Renal cortical epithelial cell (primary cell): Measurements from ENCODE around the gene TERT. TPM values are rescaled to one million over a fixed set of nuclear protein-coding genes. Genes with fewer than 3 reads are reported as not detected.
A peak's percentile ranks its signal among the peaks of the same experiment; 100 is the strongest.
"Not testable (repeated sequence)": the region's sequence is repeated elsewhere in the genome, so short reads cannot be mapped to it uniquely, and the experiment has no call there.

ENCODE experiments used
- DNase-seq: peaks from one replicate; pipeline ENCODE4 v3.0.0-alpha.2; 2011; ENCODE audit warnings: low read depth
- total RNA-seq: library from RNA; depleted of rRNA; stranded (reverse); fragments of >200 nt; gene quantifications from 2 replicates; pipeline ENCODE4 v1.2.3, GENCODE V29; 2014

The TERT gene
- total RNA-seq: not detected in 2 replicates

DNA sequence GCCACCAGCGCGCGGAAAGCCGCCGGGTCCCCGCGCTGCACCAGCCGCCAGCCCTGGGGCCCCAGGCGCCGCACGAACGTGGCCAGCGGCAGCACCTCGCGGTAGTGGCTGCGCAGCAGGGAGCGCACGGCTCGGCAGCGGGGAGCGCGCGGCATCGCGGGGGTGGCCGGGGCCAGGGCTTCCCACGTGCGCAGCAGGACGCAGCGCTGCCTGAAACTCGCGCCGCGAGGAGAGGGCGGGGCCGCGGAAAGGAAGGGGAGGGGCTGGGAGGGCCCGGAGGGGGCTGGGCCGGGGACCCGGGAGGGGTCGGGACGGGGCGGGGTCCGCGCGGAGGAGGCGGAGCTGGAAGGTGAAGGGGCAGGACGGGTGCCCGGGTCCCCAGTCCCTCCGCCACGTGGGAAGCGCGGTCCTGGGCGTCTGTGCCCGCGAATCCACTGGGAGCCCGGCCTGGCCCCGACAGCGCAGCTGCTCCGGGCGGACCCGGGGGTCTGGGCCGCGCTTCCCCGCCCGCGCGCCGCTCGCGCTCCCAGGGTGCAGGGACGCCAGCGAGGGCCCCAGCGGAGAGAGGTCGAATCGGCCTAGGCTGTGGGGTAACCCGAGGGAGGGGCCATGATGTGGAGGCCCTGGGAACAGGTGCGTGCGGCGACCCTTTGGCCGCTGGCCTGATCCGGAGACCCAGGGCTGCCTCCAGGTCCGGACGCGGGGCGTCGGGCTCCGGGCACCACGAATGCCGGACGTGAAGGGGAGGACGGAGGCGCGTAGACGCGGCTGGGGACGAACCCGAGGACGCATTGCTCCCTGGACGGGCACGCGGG lies at the start of gene TERT:
TSS of gene TERT (minus strand) at position 234 of the 815 bp plus-strand sequence. CDS start at position 155, 79 bp downstream.
- DNase-seq: no peak

DNA sequence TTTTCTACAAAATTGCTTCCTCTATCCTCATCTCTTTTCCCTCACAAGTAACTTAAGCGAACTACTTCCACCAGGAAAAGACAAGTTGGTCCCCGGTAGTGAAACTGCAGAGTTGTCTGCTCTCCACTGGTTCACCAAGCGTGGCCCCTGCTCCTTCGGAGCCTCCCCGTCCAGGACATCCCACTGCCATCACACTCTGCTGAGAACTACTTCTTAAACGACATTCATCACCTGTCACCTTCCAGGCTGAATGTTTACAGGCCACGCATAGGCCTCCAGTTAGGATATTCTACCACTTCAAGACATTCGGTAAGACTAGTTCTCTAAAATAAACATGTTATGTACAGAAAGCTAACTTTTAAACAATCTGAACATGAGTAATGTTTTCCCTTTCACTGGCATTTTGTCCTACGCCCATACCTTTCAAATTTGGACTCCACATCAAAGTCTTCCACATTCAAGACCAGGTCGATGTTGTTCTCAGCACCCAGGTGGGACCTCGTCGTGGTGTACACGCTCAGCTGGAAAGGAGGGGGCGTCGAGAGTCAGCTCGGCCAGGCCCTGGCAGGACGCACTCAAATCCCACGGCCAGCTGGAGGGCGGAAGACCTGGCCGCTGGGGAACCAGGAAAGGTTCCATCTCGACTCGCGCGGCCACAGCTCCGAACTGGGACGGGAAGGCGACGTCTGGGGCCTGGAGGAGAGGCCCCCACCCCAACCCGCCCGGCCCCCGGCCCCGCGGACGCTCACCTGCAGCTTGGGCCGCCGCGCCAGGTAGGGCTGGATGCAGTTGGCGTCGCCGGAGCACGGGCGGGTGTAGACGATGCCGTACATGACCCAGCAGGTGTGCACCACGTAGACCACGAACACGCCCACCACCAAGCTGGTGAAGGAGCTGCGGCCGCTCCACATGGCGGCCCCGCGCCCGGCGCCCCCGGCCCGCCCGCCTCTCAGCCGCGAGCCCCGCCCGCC lies 49.3 kb upstream of the TERT start:
- DNase-seq: peak; percentile 7

DNA sequence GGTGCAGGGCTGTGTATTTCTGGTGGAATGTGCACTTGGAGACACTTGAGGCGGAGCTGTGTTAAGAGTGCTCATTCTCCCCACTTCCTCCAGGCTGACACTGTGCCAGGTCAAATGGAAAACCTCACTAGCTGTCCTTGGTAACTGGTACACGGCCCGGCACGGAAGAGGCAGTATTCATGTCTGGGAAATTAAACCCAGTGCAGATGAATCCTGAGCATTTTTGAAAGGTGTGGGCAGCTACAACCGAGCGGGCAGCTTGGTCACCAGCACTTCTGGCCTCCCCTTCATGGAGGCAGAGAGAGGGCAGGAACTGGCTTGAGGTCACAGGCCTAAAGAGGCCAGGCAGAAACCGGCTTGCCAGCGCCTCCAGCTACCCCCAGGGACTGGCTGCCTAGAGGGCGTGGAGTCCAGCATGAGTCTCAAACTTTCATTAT lies 48.5 kb upstream of the TERT start:
- peak; percentile 82 for DNase-seq

DNA sequence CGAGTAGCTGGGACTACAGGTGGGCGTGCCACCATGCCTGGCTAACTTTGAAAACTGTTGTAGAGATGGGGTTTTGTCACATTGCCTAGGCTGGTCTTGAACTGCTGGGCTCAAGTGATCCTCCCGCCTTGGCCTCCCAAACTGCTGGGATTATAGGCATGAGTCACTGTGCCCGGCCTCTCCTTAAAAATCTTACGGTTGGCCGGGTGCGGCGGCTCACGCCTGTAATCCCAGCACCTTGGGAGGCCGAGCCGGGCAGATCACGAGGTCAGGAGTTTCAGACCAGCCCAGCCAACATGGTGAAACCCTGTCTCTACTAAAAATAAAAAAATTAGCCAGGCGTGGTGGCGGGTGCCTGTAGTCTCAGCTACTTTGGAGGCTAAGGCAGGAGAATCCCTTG lies 47.8 kb upstream of the TERT start:
- DNase-seq: peak; percentile 25

DNA sequence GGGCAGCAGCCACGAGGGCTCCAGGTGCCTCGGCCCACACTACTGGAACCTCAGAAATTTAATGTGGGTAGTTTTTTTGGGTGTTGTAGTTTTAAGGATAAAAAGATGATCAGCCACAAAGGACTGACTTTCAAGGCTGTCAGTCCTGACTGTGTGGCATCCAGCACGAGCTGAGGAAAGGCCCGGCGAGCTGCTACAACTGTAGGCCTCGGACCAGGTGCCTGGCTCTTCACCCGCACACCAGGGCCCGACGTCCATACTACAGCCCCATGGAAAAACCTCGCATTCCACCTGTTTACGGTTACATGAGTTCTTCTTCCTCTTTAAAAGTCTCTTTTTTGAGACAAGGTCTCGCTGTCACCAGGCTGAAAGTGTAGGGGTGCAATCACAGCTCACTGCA lies 47.4 kb upstream of the TERT start:
- no peak for DNase-seq

DNA sequence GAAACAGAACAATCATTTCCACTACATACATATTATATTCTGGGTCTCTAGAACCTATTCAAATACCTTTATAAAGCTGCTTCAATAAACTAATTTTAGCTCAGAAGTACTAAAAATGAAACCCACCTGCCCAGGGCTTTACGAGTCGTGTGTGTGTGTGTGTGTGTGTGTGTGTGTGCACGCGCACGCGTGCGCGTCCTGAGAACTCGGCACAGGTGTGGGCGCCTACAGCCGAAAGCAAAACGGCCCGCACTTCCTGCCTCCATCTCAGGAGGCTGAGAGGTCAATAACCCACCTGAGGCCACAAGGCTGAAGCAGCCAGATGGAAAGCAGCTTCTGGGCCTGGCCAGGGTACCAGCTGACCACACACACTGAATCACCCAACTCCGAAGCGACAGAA lies 47.0 kb upstream of the TERT start:
- no peak for DNase-seq

DNA sequence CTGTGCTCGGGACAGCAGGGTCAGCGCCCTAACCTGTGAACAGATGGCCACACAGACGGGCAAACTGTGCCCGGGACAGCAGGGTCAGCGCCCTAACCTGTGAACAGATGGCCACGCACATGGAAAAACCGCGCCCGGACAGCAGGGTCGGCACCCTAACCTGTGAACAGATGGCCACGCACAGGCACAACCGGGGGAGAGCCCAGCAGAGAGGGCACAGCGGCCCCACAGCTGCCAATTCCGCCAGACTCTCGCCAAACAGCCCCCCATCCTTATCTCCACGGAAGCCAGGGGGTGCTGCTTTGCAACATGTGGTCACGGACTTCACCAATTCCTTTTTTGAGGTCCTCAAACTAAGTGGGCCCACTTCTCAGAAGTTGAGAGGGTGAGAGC lies 44.9 kb upstream of the TERT start:
- DNase-seq: not testable (repeated sequence)

DNA sequence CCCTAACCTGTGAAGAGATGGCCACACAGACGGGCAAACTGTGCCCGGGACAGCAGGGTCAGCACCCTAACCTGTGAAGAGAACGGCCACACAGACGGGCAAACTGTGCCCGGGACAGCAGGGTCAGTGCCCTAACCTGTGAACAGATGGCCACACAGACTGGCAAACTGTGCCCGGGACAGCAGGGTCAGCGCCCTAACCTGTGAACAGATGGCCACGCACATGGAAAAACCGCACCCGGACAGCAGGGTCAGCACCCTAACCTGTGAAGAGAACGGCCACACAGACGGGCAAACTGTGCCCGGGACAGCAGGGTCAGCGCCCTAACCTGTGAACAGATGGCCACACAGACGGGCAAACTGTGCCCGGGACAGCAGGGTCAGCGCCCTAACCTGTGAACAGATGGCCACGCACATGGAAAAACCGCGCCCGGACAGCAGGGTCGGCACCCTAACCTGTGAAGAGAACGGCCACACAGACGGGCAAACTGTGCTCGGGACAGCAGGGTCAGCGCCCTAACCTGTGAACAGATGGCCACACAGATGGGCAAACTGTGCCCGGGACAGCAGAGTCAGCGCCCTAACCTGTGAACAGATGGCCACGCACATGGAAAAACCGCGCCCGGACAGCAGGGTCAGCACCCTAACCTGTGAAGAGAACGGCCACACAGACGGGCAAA lies 44.4 kb upstream of the TERT start:
- DNase-seq: not testable (repeated sequence)

DNA sequence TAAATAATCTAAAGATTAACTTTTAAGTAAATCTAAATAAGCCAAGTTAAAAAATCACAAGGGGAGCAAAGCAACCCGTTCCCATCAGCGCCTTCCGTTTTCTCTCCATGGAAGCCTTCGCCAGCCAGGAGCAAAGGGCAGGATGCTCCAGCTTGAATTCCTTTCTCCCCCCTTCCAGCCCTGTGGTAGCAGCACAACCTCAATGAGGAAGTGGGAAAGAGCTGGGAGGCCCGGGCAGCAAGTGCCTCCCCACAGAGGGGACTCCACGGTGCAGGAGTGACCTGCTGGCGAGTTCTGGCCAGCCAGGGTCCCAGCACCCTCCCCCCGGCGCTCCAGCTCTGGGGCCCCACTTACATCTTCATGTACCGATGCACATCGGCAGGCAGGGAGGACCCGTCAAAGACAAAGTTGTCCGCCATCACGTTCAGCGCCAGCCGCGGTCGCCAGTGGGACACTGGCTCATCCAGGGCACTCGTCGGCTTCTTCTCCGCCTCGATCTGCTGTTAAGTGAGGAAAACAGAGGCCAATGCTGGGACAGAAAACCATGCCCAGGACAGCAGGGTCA lies 43.7 kb upstream of the TERT start:
- no peak for DNase-seq

DNA sequence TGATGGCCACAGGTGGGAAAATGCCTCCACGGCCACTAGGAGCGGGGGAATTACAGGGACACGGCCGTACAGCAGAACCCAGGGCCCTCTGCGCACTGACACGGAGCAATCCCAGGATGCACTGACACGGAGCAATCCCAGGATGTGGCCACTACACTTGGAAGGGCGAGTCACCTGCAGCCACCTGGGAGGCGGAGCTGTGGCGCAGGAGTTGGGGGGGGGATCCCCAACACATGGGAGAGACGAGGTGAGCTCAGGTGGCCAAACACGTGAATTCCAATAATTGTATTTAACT lies 43.3 kb upstream of the TERT start:
- DNase-seq: no peak

DNA sequence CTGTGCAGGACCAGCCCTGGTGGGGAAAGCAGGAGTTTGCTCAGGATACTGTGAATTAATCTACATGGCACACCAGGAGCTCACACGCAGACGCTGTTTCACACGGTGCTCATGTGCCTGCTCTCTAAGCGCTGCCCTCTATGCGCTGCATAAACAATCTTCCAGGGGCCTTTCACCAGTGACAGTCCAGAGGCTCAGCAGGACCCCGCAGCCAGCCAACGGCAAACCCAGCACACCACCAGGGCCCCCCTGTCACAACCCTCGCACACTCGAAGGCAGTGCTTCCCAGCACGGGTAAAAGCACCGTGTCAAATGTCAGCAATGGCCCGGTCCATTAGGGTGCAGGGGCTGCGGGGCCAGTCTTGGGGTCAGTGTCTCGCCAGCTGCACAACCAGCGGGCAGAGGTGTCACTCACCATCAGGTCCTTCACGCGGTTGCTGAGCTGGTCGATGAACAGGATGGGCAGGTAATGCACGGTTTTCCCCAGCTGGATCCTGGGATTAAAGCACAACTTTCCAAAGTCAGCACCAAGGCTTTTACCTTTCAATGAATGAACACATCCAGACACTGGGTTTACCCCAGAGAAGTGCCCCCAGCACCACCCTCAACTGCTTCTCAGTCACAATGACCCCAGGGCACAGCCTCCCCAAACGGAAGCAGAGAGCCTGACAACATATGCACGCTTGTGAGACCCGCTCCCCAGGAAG lies 42.8 kb upstream of the TERT start:
- DNase-seq: no peak

DNA sequence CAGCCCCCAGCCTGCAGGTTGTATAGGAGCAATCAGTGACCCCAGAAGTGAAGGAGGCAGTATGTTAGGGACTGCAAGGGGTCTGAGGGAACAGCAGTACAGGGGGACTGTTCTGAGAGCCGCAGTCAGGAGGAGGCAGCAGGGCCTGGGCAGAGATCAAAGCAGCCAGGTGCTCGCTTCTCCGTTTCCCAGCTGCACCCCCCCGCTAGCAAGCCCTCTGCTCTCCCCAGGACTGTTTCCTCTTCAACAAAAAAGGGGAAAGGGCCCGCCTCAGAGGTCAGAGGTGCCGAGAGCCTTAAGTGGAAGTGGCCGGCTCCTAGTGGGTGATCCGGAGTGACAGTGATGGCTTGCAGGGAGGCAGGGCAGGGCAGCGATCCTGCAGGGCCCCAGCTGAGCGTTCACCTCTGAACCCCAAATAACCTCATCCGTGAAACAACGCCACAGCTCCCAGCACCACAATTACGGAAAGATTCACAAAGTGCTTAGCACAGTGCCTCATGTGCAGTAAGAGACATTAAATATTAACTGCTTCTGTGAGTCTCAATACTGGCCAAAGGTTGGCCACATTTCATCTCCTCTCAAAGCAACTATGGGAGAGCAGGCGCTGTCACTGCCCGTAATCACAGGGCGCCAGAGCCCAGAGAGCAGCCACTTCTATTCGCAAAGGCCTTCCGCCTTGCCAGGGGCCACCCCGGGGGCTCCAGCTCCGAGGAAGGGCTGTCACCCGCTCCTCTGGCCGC lies 42.1 kb upstream of the TERT start:
- peak; percentile 23 for DNase-seq

DNA sequence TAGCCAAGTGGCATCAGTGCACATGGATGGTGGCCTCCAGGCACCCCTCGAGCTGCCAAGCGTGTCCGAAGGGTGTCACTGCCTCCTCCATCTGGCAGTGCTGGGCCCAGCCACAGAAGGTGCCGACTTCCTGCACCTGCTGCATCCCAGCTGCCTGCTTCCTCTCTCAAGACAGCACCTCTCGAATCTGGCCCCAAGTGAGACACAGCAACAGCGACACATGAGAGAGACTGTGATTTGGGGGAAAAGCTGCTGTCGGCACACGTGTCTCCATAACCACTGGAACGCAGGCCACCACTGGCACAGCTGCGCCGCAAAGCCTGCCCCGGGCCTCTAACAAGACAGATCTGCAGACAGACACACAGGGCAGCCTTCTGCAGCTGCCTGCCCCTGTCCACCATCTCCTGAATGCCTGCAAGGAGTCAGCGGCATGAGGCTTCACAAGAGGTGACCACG lies 41.3 kb upstream of the TERT start:
- no peak for DNase-seq

DNA sequence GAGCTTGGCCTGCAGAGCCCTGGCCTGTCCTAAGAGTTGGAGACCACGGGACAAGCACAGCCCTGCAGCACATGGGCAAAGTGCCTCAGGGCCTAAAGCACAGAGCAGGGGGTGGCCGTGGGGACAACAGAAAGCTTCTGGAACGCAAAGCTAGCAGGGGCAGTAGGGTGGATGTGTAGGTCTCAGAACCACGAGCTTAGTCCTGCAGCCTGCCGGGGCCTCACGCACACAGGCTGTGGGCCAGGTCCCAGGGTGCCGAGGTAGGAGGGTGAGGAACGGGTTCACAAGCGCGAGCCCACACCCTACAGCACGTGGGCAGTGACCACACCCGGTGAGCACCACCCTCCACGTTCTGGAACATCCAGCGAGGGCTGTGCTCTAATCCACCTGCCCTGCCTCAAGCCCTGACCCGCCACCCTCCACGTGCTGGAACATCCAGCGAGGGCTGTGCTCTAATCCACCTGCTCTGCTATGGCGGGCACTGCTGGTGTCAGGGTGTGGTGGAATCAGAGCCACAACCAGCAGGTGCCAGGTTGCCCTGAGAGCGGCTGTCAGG lies 40.8 kb upstream of the TERT start:
- no peak for DNase-seq

DNA sequence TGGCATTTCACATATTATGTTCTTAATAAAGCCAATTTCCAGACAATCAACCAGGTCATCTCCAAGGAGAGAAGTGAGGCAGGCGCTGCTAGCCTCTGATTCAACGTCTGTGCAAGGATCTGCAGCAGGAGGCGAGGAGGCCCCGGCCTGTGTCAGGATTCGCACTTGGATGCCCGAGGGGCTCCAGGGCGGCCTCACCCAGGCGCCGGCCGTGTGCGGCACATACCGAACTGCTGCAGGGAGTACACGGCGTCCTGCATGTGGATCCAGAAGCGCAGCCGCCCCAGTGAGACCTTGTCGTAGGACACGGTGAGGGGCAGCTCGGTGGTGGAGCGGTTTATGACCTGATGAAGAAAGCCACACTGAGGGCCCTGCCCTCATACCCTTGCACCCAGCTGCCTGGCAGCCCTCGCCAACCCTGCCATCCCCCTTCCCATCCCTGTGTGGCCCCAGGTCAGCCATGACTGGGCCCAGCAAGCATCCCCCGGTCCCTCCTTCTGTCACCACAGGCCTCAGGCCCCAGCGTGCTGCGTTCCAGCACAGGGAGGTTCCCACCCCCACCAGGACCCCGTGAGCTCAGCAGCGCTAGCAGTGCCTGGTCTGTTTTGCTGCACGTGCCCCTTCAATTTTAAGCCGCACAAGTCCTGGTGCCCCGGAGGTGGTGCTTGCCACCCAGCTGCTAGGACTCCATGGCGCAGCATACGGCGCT lies 40.1 kb upstream of the TERT start:
- DNase-seq: no peak

DNA sequence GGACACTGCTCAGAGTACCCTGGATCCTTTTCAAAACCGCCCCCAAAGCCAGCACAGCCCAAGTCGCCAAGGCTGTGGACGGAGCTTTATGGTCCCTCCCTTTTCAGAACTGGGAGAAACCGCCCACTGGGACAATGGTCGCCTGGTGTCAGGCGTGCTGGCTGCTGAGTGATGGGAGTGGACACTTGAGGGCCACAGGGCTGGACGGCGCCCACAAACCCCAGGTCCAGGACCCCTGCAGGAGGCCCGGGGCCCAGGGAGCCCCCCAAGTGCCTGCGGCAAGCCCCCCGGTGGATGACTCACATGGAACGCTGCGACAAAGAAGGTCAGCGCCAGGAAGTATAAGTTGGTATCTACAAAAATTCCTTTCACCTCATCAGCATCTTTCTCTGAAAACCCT lies 39.1 kb upstream of the TERT start:
- no peak for DNase-seq

DNA sequence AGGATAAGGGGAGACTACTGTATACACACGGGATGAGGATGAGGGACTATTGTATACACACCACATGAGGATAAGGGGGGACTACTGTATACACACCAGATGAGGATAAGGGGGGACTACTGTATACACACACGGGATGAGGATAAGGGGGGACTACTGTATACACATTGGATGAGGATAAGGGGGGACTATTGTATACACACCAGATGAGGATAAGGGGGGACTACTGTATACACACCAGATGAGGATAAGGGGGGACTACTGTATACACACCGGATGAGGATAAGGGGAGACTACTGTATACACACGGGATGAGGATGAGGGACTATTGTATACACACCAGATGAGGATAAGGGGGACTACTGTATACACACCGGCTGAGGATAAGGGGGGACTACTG lies 38.4 kb upstream of the TERT start:
- not testable (repeated sequence) for DNase-seq

DNA sequence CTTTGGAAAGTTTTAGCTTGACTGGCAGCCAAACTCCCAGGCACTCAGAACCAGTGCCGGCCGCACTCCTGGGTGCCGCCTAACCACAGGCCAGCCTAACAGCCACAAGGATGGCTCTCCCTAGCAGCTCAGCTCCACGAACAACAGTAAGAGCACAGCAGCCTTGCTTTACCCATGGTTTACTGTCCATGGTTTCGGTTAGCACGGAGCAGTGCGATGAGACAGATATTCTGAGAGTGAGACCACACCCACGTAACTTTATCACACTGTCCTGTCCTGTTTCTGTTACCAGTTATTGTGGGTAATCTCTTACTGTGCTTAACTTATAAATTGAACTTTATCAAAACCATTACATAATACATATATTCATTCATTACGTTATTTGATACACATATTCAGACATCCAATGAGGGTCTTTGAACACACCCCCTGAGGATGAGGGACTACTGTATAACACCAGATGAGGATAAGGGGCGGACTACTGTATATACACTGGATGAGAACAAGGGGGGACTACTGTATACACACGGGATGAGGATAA lies 37.7 kb upstream of the TERT start:
- DNase-seq: no peak

DNA sequence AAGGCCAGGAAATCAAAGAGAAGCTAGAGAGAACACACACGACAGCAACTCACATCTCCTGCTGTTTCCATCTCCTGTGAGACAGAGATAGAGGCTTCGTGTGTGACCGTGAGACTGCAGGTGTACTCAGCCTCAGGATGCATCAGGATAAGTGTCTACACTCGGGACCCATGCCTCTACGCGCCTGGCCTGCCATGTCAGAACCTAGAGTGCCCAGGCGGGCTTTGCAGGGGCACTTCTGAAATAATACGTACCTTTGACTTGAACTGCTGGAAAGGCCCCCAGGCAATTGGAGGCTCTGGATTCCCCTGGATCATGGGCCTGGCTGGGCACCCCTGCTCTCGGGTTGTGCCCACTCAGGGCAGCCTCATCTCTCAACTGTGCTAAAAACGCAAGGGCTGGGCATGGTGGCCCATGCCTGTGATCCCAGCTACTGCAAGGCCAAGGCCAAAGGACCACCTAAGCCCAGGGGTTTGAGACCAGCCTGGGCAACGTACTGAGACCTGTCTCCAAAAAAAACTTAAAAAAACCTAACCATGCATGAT lies 37.1 kb upstream of the TERT start:
- DNase-seq: no peak
